ENCODE results near the gene MPHOSPH8.
A peak's percentile ranks its signal among the peaks of the same experiment; 100 is the strongest.

Gene MPHOSPH8

GRCh38 chr13:19633479-19634255, at the start of gene MPHOSPH8:
TSS of gene MPHOSPH8 (plus strand) at chr13:19633659. CDS start at chr13:19633749, 90 bp downstream.
- peak; percentile 94 for DNase-seq

- DNase-seq, result peak; percentile 84
Measured at GRCh38 chr13:19586904-19587634, 46.4 kb upstream of the MPHOSPH8 start.

- peak; percentile 20 for DNase-seq
Measured at GRCh38 chr13:19587635-19588300, 45.7 kb upstream of the MPHOSPH8 start.

GRCh38 chr13:19589312-19589711, 44.1 kb upstream of the MPHOSPH8 start:
- no peak for DNase-seq

- DNase-seq, result no peak
Measured at GRCh38 chr13:19590423-19590822, 43.0 kb upstream of the MPHOSPH8 start.

DNA sequence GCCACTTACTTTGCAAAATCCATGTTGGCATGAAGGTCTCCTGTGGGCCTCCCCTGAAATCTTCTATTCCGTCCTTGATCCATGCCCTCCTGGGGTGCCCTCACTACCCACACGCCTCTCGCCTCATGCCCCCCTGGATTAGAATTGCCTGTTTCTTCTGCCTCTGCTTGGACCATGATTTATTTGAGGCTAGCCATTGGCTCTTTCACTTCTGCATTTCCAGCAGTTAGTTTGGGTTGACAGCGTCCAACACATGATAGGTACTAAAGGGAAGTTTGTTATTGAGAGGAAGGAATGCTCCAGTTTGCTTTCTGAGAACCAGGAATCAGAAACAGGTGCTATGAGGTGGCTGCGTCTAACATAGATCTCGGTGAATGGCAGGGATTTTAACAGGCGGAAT, 41.6 kb upstream of the MPHOSPH8 start:
- no peak for DNase-seq

DNA sequence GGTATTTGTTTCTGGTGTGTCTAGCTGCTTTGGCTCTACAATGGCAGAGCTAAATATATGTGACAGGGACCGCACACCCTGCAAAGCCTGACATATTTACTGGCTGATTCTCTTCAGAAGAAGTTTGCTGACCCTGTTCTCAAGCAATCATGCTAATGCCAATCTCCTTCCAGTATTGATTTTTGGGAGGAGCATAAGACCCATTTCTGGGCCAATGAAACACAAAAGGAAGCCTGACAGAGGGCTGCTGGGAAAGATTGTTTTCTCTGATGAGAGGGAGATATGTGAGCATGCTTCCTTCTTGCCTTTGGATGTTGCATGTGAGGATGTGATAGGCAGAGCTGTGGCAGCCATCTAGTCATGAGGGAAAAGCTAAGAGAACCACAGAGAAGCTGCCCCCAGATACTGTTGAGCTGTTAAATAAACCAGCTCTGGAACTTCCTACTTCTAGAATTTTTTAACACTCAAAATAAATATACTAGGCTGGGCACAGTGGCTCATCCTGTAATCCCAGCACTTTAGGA, 40.7 kb upstream of the MPHOSPH8 start:
- DNase-seq, result no peak

GRCh38 chr13:19596086-19596485, 37.4 kb upstream of the MPHOSPH8 start:
- DNase-seq, result no peak

GRCh38 chr13:19596960-19597361, 36.5 kb upstream of the MPHOSPH8 start:
- no peak for DNase-seq

DNA sequence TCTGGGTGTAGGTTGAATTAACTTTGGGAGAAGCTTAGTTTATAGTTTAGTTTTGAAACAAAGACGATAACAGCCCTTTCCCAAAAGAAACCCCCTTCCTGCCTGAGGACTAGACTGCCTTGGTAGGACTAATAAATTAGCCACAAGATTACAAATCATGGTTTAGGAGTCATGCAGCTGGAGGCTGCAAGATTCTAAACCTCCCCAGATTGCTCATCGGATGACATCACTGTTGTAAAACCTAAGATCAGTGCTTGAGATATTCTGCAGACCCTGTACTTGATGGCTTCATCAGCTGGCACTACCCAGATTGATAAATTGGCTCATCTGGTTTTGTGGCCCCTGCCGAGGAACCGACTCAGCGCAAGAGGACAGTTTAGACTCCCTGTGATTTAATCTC, 35.9 kb upstream of the MPHOSPH8 start:
- DNase-seq, result no peak

GRCh38 chr13:19601749-19602725, 31.4 kb upstream of the MPHOSPH8 start:
- DNase-seq, result peak; percentile 34

DNA sequence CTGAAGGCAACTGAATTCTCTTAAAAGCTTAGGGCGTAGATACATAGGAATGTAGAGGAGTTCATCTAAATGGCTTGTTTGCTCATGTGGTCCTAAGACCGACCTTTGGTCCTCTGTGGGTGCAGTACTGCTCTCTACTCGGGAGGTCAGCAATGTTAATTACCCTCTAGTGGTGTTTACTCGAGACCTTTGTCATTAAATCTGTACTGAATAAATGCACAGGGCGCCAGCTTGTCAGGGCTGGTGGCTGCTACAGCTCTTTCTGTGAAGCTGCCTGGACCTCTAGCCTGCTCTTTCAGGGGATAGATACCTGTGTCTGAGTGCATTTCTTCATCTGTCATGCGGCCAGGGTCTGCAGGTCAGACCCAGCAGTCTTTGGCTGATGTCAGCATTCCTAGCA, 29.2 kb upstream of the MPHOSPH8 start:
- no peak for DNase-seq

GRCh38 chr13:19605161-19605955, 28.1 kb upstream of the MPHOSPH8 start:
- no peak for DNase-seq

GRCh38 chr13:19606152-19606551, 27.3 kb upstream of the MPHOSPH8 start:
- no peak for DNase-seq

- DNase-seq, result no peak
Measured at GRCh38 chr13:19606737-19607136, 26.7 kb upstream of the MPHOSPH8 start.

DNA sequence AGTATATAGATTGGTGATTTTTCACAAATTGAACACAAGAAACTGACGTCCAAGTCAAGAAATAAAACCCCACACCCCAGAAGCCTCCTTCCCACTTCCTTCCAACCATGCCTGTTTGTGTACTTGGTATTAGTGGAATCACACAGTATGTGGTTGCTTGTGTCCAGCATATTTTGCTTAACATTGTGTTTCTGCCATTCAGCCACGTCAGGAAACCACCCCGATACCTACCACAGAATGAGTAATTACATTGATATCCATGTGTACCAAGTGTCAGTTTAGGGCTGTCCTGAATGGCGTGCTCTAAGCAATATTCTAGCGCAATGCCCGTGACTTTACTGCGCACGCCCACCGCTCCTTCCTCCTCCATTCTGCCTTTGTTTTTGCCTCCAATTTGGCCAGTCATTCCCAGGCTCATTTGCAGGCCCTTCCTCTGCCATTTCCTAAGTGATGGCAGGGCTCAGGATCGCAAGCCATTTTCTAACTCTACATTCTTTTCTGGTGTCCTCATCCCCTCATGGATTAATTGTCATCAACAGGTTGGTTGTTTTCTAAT, 25.9 kb upstream of the MPHOSPH8 start:
- no peak for DNase-seq

- peak; percentile 10 for DNase-seq
Measured at GRCh38 chr13:19618977-19619376, 14.5 kb upstream of the MPHOSPH8 start.

- no peak for DNase-seq
Measured at GRCh38 chr13:19622193-19622592, 11.3 kb upstream of the MPHOSPH8 start.

- no peak for DNase-seq
Measured at GRCh38 chr13:19624265-19624664, 9.2 kb upstream of the MPHOSPH8 start.

DNA sequence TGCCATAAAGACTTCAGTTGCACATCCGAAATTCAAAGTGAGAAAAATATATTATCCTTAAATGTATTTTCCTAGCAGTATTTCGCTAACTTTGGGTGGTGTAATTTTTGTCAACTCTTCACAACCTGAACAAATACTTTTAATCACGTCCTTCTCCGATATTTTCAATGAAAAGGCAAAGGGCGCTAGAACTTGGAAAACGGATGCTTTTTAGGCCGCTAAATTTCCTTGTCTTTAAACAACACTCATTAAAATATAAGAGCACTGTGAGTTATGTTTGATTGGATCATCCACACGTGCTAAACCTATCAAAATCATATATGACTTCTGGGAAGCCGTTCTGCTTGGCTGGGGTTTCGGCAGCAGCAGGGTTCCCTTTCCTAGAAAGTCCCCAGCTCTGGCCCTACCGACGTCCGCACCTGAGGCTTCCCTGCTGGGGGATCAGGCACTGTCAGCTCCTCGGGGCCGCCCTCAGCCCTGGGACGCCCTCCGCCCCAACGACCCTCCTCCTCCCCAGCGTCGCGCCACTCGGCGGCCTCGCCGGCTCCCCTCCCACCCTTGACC, 462 bp upstream of the MPHOSPH8 start:
- no peak for DNase-seq

All from CD4-positive, alpha-beta T cell treated with Interleukin-6 for 4 hours (primary cell).